H9 (cell line): Measurements from ENCODE around the gene FLVCR2. TPM values are rescaled to one million over a fixed set of nuclear protein-coding genes. Genes with fewer than 3 reads are reported as not detected.

Experiments
- DNase-seq: peaks from one replicate; pipeline ENCODE4 v3.0.0-alpha.2; 2017
- H2AFZ ChIP-seq: one replicate; pipeline ENCODE4 v1.6.1; 2013; ENCODE audit warnings: mild to moderate bottlenecking, low read length, control low read depth, moderate library complexity
- H2AK5ac ChIP-seq: 2 replicates; pipeline ENCODE4 v1.6.1; 2013; ENCODE audit warnings: low read length, control low read depth, mixed read lengths; ENCODE audit not compliant: insufficient read length
- H2BK120ac ChIP-seq: one replicate; pipeline ENCODE4 v1.6.1; 2013; ENCODE audit warnings: low read depth, mild to moderate bottlenecking, low read length, control low read depth, inconsistent platforms; ENCODE audit not compliant: poor library complexity, severe bottlenecking
- H2BK12ac ChIP-seq: 2 replicates; pipeline ENCODE4 v1.6.1; 2013; ENCODE audit warnings: low read length, control low read depth, mixed read lengths, low read depth; ENCODE audit not compliant: insufficient read length
- H2BK15ac ChIP-seq: 2 replicates; pipeline ENCODE4 v1.6.1; 2013; ENCODE audit warnings: low read depth, low read length, control low read depth
- H2BK20ac ChIP-seq: one replicate; pipeline ENCODE4 v1.6.1; 2013; ENCODE audit warnings: low read depth, mild to moderate bottlenecking, low read length, control low read depth, inconsistent platforms; ENCODE audit not compliant: poor library complexity, severe bottlenecking
- H2BK5ac ChIP-seq: 2 replicates; pipeline ENCODE4 v1.6.1; 2013; ENCODE audit warnings: low read length, control low read depth, mixed read lengths; ENCODE audit not compliant: insufficient read length
- H3K14ac ChIP-seq: 2 replicates; pipeline ENCODE4 v1.6.1; 2013; ENCODE audit warnings: low read length, control low read depth; ENCODE audit not compliant: insufficient read depth
- H3K18ac ChIP-seq: 2 replicates; pipeline ENCODE4 v1.6.1; 2013; ENCODE audit warnings: low read depth, mild to moderate bottlenecking, mixed read lengths, low read length, control low read depth; ENCODE audit not compliant: insufficient read length
- H3K23ac ChIP-seq: 2 replicates; pipeline ENCODE4 v1.6.1; 2013; ENCODE audit warnings: low read length, control low read depth, mixed read lengths, low read depth; ENCODE audit not compliant: insufficient read length
- H3K23me2 ChIP-seq: 2 replicates; pipeline ENCODE4 v1.6.1; 2013; ENCODE audit warnings: low read depth, mild to moderate bottlenecking, mixed read lengths, low read length, control low read depth; ENCODE audit not compliant: insufficient read length, poor library complexity, severe bottlenecking
- H3K27ac ChIP-seq: 2 replicates; pipeline ENCODE4 v1.5.1; 2013; ENCODE audit warnings: low read length, control low read depth, mixed read lengths, low read depth; ENCODE audit not compliant: insufficient read length
- H3K27me3 ChIP-seq: 2 replicates; pipeline ENCODE4 v1.6.1; 2013; ENCODE audit warnings: low read length, control low read depth, inconsistent platforms; ENCODE audit not compliant: insufficient read depth
- H3K4ac ChIP-seq: 2 replicates; pipeline ENCODE4 v1.6.1; 2013; ENCODE audit warnings: low read depth, mild to moderate bottlenecking, control low read depth, inconsistent platforms, low read length, moderate library complexity
- H3K4me1 ChIP-seq: 2 replicates; pipeline ENCODE4 v1.6.1; 2013; ENCODE audit warnings: low read length, control low read depth, inconsistent platforms; ENCODE audit not compliant: insufficient read depth
- H3K4me2 ChIP-seq: 2 replicates; pipeline ENCODE4 v1.6.1; 2013; ENCODE audit warnings: low read length, control low read depth, mixed read lengths; ENCODE audit not compliant: insufficient read length, insufficient read depth
- H3K56ac ChIP-seq: 2 replicates; pipeline ENCODE4 v1.6.1; 2013; ENCODE audit warnings: low read depth, mild to moderate bottlenecking, mixed read lengths, low read length, control low read depth; ENCODE audit not compliant: insufficient read length
- H3K79me1 ChIP-seq: 2 replicates; pipeline ENCODE4 v1.6.1; 2013; ENCODE audit warnings: low read depth, mild to moderate bottlenecking, moderate library complexity, low read length, control low read depth, inconsistent platforms; ENCODE audit not compliant: insufficient read depth, poor library complexity, severe bottlenecking
- H3K79me2 ChIP-seq: 2 replicates; pipeline ENCODE4 v1.6.1; 2013; ENCODE audit warnings: low read length, control low read depth, inconsistent platforms; ENCODE audit not compliant: insufficient read depth
- H3K9ac ChIP-seq: 2 replicates; pipeline ENCODE4 v1.6.1; 2013; ENCODE audit warnings: low read length, control low read depth, mixed read lengths; ENCODE audit not compliant: insufficient read length; ENCODE audit errors: extremely low read depth
- H3K9me3 ChIP-seq: one replicate; pipeline ENCODE4 v1.6.1; 2013; ENCODE audit warnings: low read depth, low read length, inconsistent platforms; ENCODE audit not compliant: control insufficient read depth
- H3T11ph ChIP-seq: one replicate; pipeline ENCODE4 v1.6.1; 2013; ENCODE audit warnings: mild to moderate bottlenecking, low read length, control low read depth, inconsistent platforms
- H4K20me1 ChIP-seq: one replicate; pipeline ENCODE4 v1.6.1; 2013; ENCODE audit not compliant: control insufficient read depth, insufficient read length, insufficient read depth
- H4K5ac ChIP-seq: 2 replicates; pipeline ENCODE4 v1.6.1; 2013; ENCODE audit warnings: low read depth, mild to moderate bottlenecking, mixed read lengths, low read length, control low read depth; ENCODE audit not compliant: insufficient read length
- H4K8ac ChIP-seq: replicated peaks from 2 replicates; pipeline ENCODE4 v1.6.1; 2013; ENCODE audit warnings: low read length, control low read depth, mixed read lengths, low read depth; ENCODE audit not compliant: insufficient read length
- H4K91ac ChIP-seq: 2 replicates; pipeline ENCODE4 v1.6.1; 2013; ENCODE audit warnings: low read depth, mild to moderate bottlenecking, moderate library complexity, mixed read lengths, low read length, control low read depth; ENCODE audit not compliant: insufficient read length
- H3K27ac Mint-ChIP-seq, 3 experiments: 2 replicates in 2 of 3; 3 replicates in 1 of 3; pipeline ENCODE4 v1.8.0; 2020 to 2021; ENCODE audit warnings: mixed read lengths in 3 of 3, mild to moderate bottlenecking in 1 of 3, moderate library complexity in 1 of 3
- H3K27me3 Mint-ChIP-seq: 2 replicates; pipeline ENCODE4 v1.8.0; 2021; ENCODE audit warnings: low read depth, mild to moderate bottlenecking, moderate library complexity, mixed read lengths
- H3K36me3 Mint-ChIP-seq, 3 experiments: 2 replicates in 2 of 3; 3 replicates in 1 of 3; pipeline ENCODE4 v1.8.0; 2020 to 2021; ENCODE audit warnings: low read depth in 3 of 3, mixed read lengths in 3 of 3; ENCODE audit not compliant: insufficient read depth in 1 of 3
- H3K4me1 Mint-ChIP-seq, 2 experiments: 2 replicates each; pipeline ENCODE4 v1.8.0; 2020; ENCODE audit warnings: mixed read lengths in 2 of 2
- H3K4me3 Mint-ChIP-seq, 2 experiments: 2 replicates in 1 of 2; 3 replicates in 1 of 2; pipeline ENCODE4 v1.8.0; 2020 to 2021; ENCODE audit warnings: mild to moderate bottlenecking in 2 of 2, mixed read lengths in 2 of 2, moderate library complexity in 1 of 2
- H3K9me3 Mint-ChIP-seq, 2 experiments: 2 replicates in 1 of 2; 3 replicates in 1 of 2; pipeline ENCODE4 v1.8.0; 2020; ENCODE audit warnings: mild to moderate bottlenecking in 2 of 2, mixed read lengths in 2 of 2, moderate library complexity in 1 of 2
- CTCF ChIP-seq: fragments of 200-600 bp; sonication (generic); conservative IDR thresholded peaks from 3 replicates; pipeline ENCODE4 v1.8.0; 2021; ENCODE audit warnings: antibody characterized with exemption, mild to moderate bottlenecking
- WGBS: extraction: QIAGEN DNeasy Blood & Tissue Kit; methylation state at CpG from one replicate; pipeline ENCODE4 v1.1.7; 2013; ENCODE audit warnings: missing lambda C conversion rate, low lambda C conversion rate, mixed read lengths; ENCODE audit not compliant: insufficient read length; ENCODE audit errors: extremely low coverage; 5-methylcytosine and 5-hydroxymethylcytosine counted together
- total RNA-seq: library from RNA; stranded (reverse); gene quantifications from 2 replicates; pipeline ENCODE4 v1.2.1, GENCODE V29; 2021

Gene FLVCR2
- total RNA-seq, 1 experiment from 2014 or later, result 7.1 TPM

DNA sequence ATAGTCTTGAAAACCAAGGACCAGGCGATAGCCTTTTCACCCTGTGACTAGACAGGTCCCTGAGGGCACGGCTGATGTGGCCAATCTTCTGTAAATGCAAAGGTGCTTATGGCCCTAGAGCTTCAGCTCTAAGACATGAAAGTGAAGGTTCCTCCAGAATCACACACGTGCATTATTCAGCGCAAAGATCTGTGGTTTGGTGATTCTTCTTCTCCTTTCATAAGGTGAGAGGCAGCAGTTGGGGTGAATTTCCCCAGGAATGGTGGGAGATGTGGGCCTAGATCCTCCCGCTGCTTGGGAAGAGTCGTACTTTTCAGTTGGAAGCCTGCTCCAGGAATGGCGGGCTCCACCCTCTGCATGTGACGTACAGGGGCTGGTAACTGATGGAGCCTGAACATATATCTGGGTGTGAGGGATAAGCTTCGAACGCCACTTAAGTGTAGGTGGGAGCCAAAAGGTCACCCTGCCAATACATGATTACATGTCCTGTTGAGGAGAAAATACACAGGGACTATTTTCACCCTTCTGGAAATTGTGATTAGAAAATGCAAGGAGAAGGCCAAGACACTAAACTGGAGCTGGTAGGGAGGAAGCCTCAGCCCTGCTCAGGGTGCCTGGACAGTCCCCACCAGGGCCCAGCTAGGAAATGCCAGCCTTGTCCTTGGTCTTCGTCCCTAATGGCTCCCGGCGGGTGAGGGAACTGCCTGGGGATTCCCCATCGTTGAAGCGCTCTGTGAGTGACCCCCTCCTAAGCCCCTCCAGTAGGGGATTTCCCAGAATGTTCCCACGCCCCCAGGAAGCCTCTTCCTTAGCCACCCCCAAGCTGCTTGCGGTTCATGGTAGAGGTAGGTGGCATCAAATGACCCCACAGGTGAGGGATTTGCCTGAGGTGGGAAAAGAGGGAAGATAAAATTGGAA, 38.6 kb upstream of the FLVCR2 start:
- no peaks in the 10 kb centered on the region for H3K23me2 ChIP-seq
- H3K27ac ChIP-seq, result no peak overlapping the region
- Mint-ChIP-seq H3K4me3 (no peak overlapping the region), H3K27me3 (no peaks in the 10 kb centered on the region), H3K4me1 (peaks cover 6 to 9% of the 10 kb centered on the region in 2 experiments; a peak in 3 of 4 replicates), H3K36me3 (no peaks in the 10 kb centered on the region), H3K27ac (no peak overlapping the region), H3K9me3 (no peaks in the 10 kb centered on the region)
- no peak overlapping the region for H3K23ac ChIP-seq
- H2BK120ac ChIP-seq, result no peak overlapping the region
- no CpG with 5 or more reads among the region's 17 CpGs for whole genome bisulfite sequencing
- H3K9ac ChIP-seq, result no peak overlapping the region
- H2BK20ac ChIP-seq, result no peak overlapping the region
- DNase-seq, result no peak
- H3K4me2 ChIP-seq, result no peak overlapping the region
- no peak for TF ChIP-seq CTCF
- H3K4ac ChIP-seq, result no peak overlapping the region
- H2AK5ac ChIP-seq, result no peak overlapping the region
- no peaks in the 10 kb centered on the region for H4K20me1 ChIP-seq
- H2BK12ac ChIP-seq, result no peak overlapping the region
- H3T11ph ChIP-seq, result no peak overlapping the region
- no peak overlapping the region; the same call in 1 of the 2 replicates for H3K14ac ChIP-seq
- no peak overlapping the region for H3K56ac ChIP-seq
- H3K79me1 ChIP-seq, result no peaks in the 10 kb centered on the region
- no peak overlapping the region for H2BK15ac ChIP-seq
- H2AFZ ChIP-seq, result no peak overlapping the region
- no peak overlapping the region for H4K5ac ChIP-seq
- H3K9me3 ChIP-seq, result no peaks in the 10 kb centered on the region
- H3K18ac ChIP-seq, result no peak overlapping the region
- no peaks in the 10 kb centered on the region for H3K79me2 ChIP-seq
- H3K27me3 ChIP-seq, result no peaks in the 10 kb centered on the region
- H3K4me1 ChIP-seq, result no peaks in the 10 kb centered on the region
- H2BK5ac ChIP-seq, result no peak overlapping the region
- no peak overlapping the region for H4K91ac ChIP-seq
- H4K8ac ChIP-seq, result no peak overlapping the region
